ENCODE data around the gene OMD. TPM values are rescaled to one million over a fixed set of nuclear protein-coding genes. Genes with fewer than 3 reads are reported as not detected.

OMD gene
- total and polyA plus RNA-seq, 9 of the 15 experiments (the other 6 are each of a cell fraction or from before 2014, with no cell fraction given), result 0.21 TPM; not detected in 8

GRCh38 chr9:92385001-92385400, 39.3 kb downstream of the OMD start (continued):
- TF ChIP-seq ZBTB2 (IDR thresholded peaks at IDR 0.05), result no peak
- no peak for TF ChIP-seq CBFB (CRISPR knock-in tag; IDR thresholded peaks at IDR 0.05)
- no peak for TF ChIP-seq CREB5 (CRISPR knock-in tag; IDR thresholded peaks at IDR 0.05)
- TF ChIP-seq BCOR (IDR thresholded peaks at IDR 0.05), result no peak
- TF ChIP-seq FOXO4 (CRISPR knock-in tag; IDR thresholded peaks at IDR 0.05), result no peak

GRCh38 chr9:92384375-92384774, 39.9 kb downstream of the OMD start:
- 90% methylated on average over 1 of the region's 1 CpG for WGBS (ENCODE audit: insufficient coverage, low coverage, missing lambda C conversion rate)
- H2AFZ ChIP-seq (ENCODE audit: low read depth, low read length), result no peak overlapping the region
- H3K4me3 ChIP-seq, result no peak overlapping the region
- H3K9ac ChIP-seq (ENCODE audit: insufficient read depth in 1 of 2, low read depth in 2 of 2, low read length in 2 of 2), result no peak overlapping the region
- no TSS peak for BruUV-seq (replicated peaks)
- H3K79me2 ChIP-seq (ENCODE audit: control insufficient read depth, insufficient read depth, low read length), result no peaks in the 10 kb centered on the region
- intact Hi-C loops (cut with micrococcal nuclease), result no loop called here
- H3K9me1 ChIP-seq (ENCODE audit: control insufficient read depth, insufficient read depth, low read length), result no peaks in the 10 kb centered on the region
- H3K36me3 ChIP-seq (ENCODE audit: control insufficient read depth, insufficient read depth, low read length), result no peaks in the 10 kb centered on the region
- H3K9me3 ChIP-seq (replicated peaks; ENCODE audit: control insufficient read depth, insufficient read depth, low read depth, low read length), result no peaks in the 10 kb centered on the region
- ChIA-PET POLR2A (interaction anchor here (1.1 kb wide), 1 partner anchor 20 kb away, joined by 3 read pairs; the partner anchor contains the start of gene OGN), CTCF (ENCODE audit: low intra/inter-chr PET ratio) (no interaction called here)
- in situ Hi-C loops (cut with MboI), result no loop called here
- ATAC-seq (no peak), DNase-seq (ENCODE audit: extremely low read depth in 1 of 4, low spot score in 3 of 4) (no peak), FAIRE-seq (no peak)
- no peaks in the 10 kb centered on the region for H4K20me1 ChIP-seq (replicated peaks; ENCODE audit: control insufficient read depth, insufficient read depth, low read length)
- H3K27me3 ChIP-seq (ENCODE audit: control insufficient read depth in 2 of 2, insufficient read depth in 2 of 2, low read length in 2 of 2), result no peaks in the 10 kb centered on the region
- H3K4me2 ChIP-seq (ENCODE audit: insufficient read depth, low read length), result no peak overlapping the region
- no peaks in the 10 kb centered on the region for H3K4me1 ChIP-seq (replicated peaks in 1 of 2; ENCODE audit: control insufficient read depth in 2 of 2, insufficient read depth in 2 of 2, low read length in 2 of 2)
- no peak overlapping the region for H3K27ac ChIP-seq (ENCODE audit: extremely low read depth, low read depth, low read length)
- TF ChIP-seq NR2F6 (CRISPR knock-in tag; IDR thresholded peaks at IDR 0.05) (no peak), ELK3 (CRISPR knock-in tag; IDR thresholded peaks at IDR 0.05) (no peak), ZNF232 (CRISPR knock-in tag; IDR thresholded peaks at IDR 0.05) (no peak), ZNF316 (IDR thresholded peaks at IDR 0.05) (peak; percentile 37; the same call in 1 of the 2 replicates), ZNF780A (CRISPR knock-in tag; IDR thresholded peaks at IDR 0.05) (no peak), BCLAF1 (IDR thresholded peaks at IDR 0.05; ENCODE audit: borderline replicate concordance in 1 of 2, control insufficient read depth in 1 of 2, low read depth in 2 of 2, low read length in 1 of 2) (no peak)
